GM12892 (cell line): Measurements from ENCODE around the gene HIP1R. TPM values are rescaled to one million over a fixed set of nuclear protein-coding genes. Genes with fewer than 3 reads are reported as not detected.
"Not testable (repeated sequence)": the region's sequence is repeated elsewhere in the genome, so short reads cannot be mapped to it uniquely, and the experiment has no call there.

Experiments used
- DNase-seq: peaks from one replicate; pipeline ENCODE4 v3.0.0; 2011; ENCODE audit not compliant: insufficient read length
- FAIRE-seq: peaks from 2 replicates; lab custom pipeline; 2011; peaks lifted over from hg19 to GRCh38; lab: Jason Lieb, UNC
- POLR2A ChIP-seq: IDR thresholded peaks from 2 replicates; pipeline ENCODE4 v1.6.1; 2011; ENCODE audit warnings: low read depth, low read length, control low read depth
- POLR2AphosphoS5 ChIP-seq: IDR thresholded peaks from 2 replicates; pipeline ENCODE4 v1.6.1; 2011; ENCODE audit warnings: low read depth, low read length, control low read depth
- TAF1 ChIP-seq: IDR thresholded peaks from 2 replicates; pipeline ENCODE4 v1.6.1; 2011; ENCODE audit warnings: low read depth, mild to moderate bottlenecking, control low read depth, low read length, borderline replicate concordance
- polyA plus RNA-seq: library from polyadenylated mRNA; unstranded; fragments of >200 nt; gene quantifications from one replicate; pipeline ENCODE4 v1.2.1, GENCODE V29; 2012; ENCODE audit warnings: missing spikeins, inconsistent platforms; ENCODE audit not compliant: missing spikeins

HIP1R gene, protein sequence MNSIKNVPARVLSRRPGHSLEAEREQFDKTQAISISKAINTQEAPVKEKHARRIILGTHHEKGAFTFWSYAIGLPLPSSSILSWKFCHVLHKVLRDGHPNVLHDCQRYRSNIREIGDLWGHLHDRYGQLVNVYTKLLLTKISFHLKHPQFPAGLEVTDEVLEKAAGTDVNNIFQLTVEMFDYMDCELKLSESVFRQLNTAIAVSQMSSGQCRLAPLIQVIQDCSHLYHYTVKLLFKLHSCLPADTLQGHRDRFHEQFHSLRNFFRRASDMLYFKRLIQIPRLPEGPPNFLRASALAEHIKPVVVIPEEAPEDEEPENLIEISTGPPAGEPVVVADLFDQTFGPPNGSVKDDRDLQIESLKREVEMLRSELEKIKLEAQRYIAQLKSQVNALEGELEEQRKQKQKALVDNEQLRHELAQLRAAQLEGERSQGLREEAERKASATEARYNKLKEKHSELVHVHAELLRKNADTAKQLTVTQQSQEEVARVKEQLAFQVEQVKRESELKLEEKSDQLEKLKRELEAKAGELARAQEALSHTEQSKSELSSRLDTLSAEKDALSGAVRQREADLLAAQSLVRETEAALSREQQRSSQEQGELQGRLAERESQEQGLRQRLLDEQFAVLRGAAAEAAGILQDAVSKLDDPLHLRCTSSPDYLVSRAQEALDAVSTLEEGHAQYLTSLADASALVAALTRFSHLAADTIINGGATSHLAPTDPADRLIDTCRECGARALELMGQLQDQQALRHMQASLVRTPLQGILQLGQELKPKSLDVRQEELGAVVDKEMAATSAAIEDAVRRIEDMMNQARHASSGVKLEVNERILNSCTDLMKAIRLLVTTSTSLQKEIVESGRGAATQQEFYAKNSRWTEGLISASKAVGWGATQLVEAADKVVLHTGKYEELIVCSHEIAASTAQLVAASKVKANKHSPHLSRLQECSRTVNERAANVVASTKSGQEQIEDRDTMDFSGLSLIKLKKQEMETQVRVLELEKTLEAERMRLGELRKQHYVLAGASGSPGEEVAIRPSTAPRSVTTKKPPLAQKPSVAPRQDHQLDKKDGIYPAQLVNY
- polyA plus RNA-seq, result 4.4 TPM

DNA sequence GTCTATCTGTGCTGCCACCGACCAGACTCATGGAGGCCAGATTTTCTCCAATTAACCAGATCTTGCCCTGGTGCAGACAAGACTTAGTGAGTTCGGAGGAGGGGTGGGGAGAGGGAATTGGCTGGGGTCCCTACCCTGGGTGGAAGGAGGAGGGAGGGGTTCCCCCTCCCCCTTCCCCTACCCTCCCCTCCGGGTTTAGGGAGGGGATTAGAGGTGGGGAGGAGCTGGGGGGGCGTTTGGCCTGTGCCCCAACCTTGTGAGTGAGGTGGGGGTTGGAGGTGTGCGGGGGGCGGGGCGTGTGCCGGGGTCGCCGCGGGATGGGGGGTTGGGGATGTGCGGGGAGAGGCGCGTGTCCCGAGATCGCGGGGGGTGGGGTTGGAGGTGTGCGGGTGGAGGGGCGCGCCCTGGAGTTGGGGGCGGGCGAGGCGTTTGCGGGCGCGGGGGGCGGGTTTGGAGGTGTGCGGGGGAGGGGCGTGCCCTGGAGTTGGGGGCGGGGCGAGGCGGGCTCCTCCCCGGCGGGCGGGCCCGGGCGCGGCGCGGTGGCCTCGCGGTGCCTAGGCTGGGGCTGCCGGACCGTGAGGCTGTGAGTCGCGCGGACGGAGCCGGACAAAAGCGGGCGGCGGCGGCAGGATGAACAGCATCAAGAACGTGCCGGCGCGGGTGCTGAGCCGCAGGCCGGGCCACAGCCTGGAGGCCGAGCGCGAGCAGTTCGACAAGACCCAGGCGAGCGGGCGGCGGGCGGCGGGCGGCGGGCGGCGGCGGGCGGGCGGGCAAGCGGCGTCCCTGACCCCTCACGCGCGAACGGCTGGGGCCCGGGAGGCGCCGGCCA is at the start of gene HIP1R:
HIP1R (plus strand) TSS at position 537 of the 829 bp plus-strand sequence; CDS start at position 631, 94 bp downstream.
- FAIRE-seq (no peak), DNase-seq (peak; percentile 75)
- TF ChIP-seq POLR2A (no peak), TAF1 (no peak), POLR2AphosphoS5 (no peak)

DNA sequence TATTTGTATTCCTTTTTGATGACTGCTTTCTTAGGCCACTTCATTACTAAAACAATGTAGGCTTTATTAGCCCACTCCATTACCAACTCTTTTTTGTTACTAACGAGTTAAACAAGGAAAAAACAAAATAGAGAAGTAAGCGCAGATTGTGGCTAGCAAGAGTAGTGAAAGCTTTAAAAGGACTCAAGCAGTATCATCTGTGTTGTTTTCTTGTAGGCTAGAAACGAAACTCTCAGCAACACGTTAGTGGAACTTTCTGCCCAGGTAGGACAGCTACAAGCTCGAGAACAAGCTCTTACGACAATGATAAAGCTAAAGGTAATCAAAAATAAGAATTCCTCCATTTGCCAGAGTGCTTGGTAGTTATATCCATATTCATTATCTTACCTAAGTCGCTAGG is 49.8 kb upstream of the HIP1R start:
- DNase-seq (no peak), FAIRE-seq (peak; percentile 21)
- TF ChIP-seq POLR2A (no peak), TAF1 (no peak), POLR2AphosphoS5 (no peak)

DNA sequence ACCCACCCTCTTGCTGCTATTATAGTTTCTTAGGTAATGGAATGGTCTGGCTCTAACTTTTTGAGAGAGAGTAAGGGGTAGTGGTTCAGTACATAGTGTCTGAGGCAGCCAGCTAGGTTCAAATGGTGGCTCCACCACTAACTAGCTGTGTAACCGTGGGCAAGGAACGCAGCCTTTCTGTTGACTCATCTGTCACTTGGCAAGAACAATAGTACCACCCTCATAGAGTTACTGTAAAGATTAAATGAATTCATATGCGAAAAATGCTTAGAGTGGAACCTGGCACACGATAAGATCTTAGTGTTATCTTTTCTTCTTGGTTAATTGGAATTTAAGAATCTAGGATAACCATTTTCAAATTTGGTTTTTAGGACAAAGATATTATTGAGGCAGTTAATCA is 46.9 kb upstream of the HIP1R start:
- FAIRE-seq, result no peak
- TF ChIP-seq TAF1 (no peak), POLR2A (no peak), POLR2AphosphoS5 (no peak)
- no peak for DNase-seq

DNA sequence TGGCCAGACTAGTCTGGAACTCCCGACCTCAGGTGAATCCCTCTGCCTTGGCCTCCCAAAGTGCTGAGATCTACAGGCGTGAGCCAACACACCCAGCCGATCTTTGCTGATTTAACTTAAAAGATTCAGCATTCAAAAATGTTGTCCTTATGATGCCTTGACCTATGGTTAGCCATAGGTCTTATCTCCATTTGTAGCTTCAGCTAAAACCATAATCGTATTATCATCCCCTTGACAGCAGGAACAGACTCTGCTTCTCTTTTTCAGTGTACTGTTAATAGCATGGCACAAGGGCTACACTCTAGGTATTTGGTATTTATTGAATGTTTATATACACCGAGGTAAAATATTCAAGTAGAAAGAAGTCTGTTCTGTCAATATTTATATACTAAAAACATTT is 45.6 kb upstream of the HIP1R start:
- FAIRE-seq, result no peak
- no peak for DNase-seq
- TF ChIP-seq TAF1 (no peak), POLR2AphosphoS5 (no peak), POLR2A (no peak)

DNA sequence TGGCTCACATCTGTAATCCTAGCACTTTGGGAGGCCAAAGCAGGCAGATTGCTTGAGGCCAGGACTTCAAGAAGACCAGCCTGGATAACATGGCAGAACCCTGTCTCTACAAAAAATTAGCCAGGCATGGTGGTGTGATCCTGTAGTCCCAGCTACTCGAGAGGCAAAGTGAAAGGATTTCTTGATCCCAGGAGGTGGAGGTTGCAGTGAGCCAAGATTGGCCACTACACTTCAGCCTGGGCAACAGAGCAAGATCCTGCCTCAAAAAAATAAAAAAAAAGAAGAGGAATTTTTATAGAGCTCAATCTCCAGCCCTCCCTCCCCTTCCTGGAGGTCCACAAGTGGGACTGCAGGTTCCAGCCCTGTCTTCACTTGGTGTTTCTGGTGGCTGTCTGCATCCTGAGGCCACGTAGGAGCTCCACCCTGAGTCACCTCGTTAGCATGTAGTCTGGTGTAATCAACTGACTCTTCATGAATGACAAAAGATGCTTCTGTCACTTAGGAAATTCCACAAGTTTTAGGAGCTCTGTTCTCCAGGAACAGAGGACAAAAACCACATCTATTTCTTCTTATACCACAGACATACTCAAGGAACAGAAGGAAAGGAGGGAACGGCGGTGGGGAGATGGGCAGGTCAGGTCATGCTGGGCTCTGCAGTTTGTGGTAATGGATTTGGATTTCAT is 44.7 kb upstream of the HIP1R start:
- TF ChIP-seq POLR2A (no peak), TAF1 (no peak)
- DNase-seq (no peak), FAIRE-seq (no peak)

DNA sequence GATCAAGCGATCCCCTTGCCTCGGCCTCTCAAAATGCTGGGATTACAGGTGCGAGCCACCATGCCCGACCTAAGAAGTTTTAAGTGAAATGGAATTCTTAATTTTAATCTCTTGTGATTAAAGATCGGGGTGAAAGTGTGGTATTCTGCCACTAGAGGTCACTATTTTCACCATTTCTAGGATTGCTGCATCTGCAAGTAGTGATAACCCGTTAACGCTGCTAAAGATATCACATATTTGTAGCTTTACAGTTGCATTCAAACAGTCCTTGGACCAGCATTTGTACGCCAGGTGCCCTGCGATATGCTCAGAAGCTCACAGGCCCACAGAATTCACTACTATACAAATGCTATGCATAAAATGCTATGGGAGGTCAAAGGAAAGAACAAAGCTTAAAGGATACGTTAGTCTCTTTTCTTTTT is 41.6 kb upstream of the HIP1R start:
- FAIRE-seq (peak; percentile 78), DNase-seq (no peak)
- TF ChIP-seq POLR2A (no peak), POLR2AphosphoS5 (no peak), TAF1 (no peak)

DNA sequence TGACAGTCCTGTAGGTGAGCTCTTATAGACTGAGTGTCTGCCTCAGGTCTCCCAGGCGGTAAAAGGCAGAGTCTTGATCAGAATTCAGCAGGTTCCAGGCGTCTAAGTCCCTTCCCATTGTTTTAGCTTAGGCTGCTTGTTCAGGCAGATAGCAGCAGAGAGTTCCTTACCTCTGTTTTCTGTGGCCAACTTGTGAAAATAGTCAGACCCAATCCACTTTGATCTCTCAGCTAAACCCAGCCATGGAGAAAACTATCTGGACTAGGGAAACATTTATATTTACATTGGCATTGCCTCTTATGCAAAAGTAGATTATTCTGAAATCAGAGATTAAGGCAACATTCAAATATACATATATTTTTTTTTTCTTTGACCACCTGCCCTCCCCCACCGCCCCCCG is 39.5 kb upstream of the HIP1R start:
- no peak for FAIRE-seq
- DNase-seq, result no peak
- TF ChIP-seq POLR2AphosphoS5 (no peak), POLR2A (no peak), TAF1 (no peak)

DNA sequence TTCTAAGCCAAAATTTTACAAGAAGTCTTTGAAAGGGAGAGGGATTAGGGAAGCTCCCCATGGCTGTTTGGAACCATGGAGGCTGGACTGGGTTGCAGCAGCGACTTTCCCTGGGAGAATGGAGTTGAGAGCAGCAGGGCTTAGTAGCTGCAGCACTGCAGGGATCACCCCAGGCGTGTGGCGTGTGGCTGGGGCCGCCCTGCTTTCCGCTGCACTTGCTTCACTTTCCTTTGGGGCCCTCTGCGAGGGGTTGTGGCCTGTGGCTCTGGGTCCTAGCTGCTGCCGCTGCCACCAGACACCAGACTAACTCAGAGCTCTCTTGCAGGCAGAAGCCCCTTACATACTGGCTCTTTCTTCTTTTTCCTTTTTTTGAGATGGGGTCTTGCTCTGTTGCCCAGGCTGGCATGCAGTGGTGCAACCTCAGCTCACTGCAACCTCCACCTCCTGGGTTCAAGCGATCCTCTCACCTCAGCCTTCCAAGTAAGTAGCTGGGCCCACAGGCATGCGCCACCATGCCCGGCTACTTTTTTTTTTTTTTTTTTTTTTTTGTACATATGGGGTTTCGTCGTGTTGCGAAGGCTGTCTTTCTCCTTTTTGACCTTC is 35.5 kb upstream of the HIP1R start:
- no peak for DNase-seq
- TF ChIP-seq POLR2A, result no peak
- no peak for TF ChIP-seq POLR2AphosphoS5
- no peak for TF ChIP-seq TAF1
- no peak for FAIRE-seq

DNA sequence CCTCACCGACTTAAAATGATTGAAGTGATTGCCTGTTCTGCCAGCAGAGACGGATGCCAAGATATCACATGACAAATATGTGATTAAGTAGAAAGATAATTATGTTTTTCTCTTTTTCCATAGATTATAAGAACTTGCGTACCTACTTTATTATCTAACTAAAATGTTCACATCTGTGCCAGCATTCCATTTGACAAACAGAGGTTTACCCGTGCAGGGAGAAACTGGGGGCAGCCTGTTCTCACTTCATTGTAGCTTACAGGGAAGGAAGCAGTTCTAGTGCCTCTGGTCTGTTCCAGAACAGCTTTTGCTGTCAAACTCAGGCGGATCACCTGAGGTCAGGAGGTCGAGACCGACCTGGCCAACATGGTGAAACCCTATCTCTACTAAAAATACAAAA is 31.3 kb upstream of the HIP1R start:
- FAIRE-seq (no peak), DNase-seq (no peak)
- TF ChIP-seq POLR2A, result no peak

DNA sequence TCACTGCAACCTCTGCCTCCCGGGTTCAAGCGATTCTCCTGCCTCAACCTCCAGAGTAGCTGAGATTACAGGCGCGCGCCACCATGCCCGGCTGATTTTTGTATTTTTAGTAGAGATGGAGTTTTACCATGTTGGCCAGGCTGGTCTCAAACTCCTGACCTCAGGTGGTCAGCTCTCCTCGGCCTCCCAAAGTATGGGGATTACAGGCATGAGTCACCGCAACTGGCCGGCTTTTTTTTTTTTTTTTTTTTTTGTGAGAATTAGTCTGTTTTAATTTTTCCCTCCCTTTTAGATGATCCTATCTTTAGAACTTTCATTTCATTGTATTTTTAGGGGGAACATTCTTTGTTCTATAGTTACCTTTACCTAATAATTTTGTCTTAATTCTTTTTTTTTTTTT is 30.3 kb upstream of the HIP1R start:
- not testable (repeated sequence) for DNase-seq, FAIRE-seq

DNA sequence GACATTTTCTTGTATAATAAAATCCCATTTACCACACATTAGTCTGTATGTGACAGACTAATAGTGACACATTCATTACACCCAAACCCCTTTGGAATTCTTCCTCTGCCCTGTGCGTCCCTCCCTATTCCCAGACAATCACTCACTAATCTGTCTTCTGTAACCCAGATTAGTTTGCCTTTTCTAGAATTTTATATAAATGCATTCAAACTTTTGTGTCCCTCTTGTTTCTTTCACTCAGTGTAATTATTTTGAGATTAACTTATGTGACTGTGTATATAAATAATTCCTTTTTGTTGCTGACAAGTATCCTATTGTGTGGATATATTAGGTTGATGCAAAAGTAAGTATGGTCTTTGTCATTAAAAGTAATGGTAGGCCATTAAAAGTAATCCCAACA is 27.6 kb upstream of the HIP1R start:
- FAIRE-seq (no peak), DNase-seq (no peak)
- TF ChIP-seq POLR2A, result no peak
- TF ChIP-seq TAF1, result no peak
- no peak for TF ChIP-seq POLR2AphosphoS5
